GM12891 (cell line): ENCODE measurements around the gene ZNG1F. TPM values are rescaled to one million over a fixed set of nuclear protein-coding genes. Genes with fewer than 3 reads are reported as not detected.
"Not testable (repeated sequence)": the region's sequence is repeated elsewhere in the genome, so short reads cannot be mapped to it uniquely, and the experiment has no call there.

ENCODE experiments used
- DNase-seq: peaks from one replicate; pipeline ENCODE4 v3.0.0; 2011; ENCODE audit warnings: low spot score; ENCODE audit not compliant: insufficient read length
- FAIRE-seq: peaks from 2 replicates; lab custom pipeline; 2011; peaks lifted over from hg19 to GRCh38; lab: Jason Lieb, UNC
- SPI1 ChIP-seq: IDR thresholded peaks from 2 replicates; pipeline ENCODE4 v1.6.1; 2011; ENCODE audit warnings: low read depth, low read length, control low read depth
- polyA plus RNA-seq: library from polyadenylated mRNA; unstranded; fragments of >200 nt; gene quantifications from one replicate; pipeline ENCODE4 v1.2.1, GENCODE V29; 2012; ENCODE audit warnings: low read depth, missing spikeins, inconsistent platforms; ENCODE audit not compliant: missing spikeins

Gene ZNG1F
- 13.0 TPM for polyA plus RNA-seq

- not testable (repeated sequence) for DNase-seq, FAIRE-seq
Observed at GRCh38 chr9:41189217-41189616, at the start of gene ZNG1F. ZNG1F (minus strand) TSS chr9:41189317; CDS start chr9:41189258, 59 bp downstream.

- not testable (repeated sequence) for FAIRE-seq, DNase-seq
Observed at GRCh38 chr9:41237110-41237749, 48.1 kb upstream of the ZNG1F start.

- FAIRE-seq, DNase-seq: not testable (repeated sequence)
Observed at GRCh38 chr9:41236486-41237109, 47.5 kb upstream of the ZNG1F start.

- FAIRE-seq, DNase-seq: not testable (repeated sequence)
Observed at GRCh38 chr9:41234811-41235805, 46.0 kb upstream of the ZNG1F start.

GRCh38 chr9:41234221-41234620, 45.1 kb upstream of the ZNG1F start:
- not testable (repeated sequence) for FAIRE-seq, DNase-seq

GRCh38 chr9:41232326-41232725, 43.2 kb upstream of the ZNG1F start:
- FAIRE-seq, DNase-seq: not testable (repeated sequence)

GRCh38 chr9:41230418-41230817, 41.3 kb upstream of the ZNG1F start:
- not testable (repeated sequence) for FAIRE-seq, DNase-seq

- no peak for TF ChIP-seq SPI1
- DNase-seq (no peak), FAIRE-seq (no peak)
Observed at GRCh38 chr9:41229408-41230401, 40.6 kb upstream of the ZNG1F start.

- FAIRE-seq, DNase-seq: not testable (repeated sequence)
Observed at GRCh38 chr9:41219831-41220230, 30.7 kb upstream of the ZNG1F start.

- FAIRE-seq, DNase-seq: not testable (repeated sequence)
Observed at GRCh38 chr9:41188439-41188838, 678 bp downstream of the ZNG1F start.

- not testable (repeated sequence) for FAIRE-seq, DNase-seq
Observed at GRCh38 chr9:41174994-41175393, 14.1 kb downstream of the ZNG1F start.

- not testable (repeated sequence) for DNase-seq, FAIRE-seq
Observed at GRCh38 chr9:41150116-41150515, 39.0 kb downstream of the ZNG1F start.

GRCh38 chr9:41141878-41142277, 47.2 kb downstream of the ZNG1F start:
- not testable (repeated sequence) for FAIRE-seq

GRCh38 chr9:41128581-41128980, 60.5 kb downstream of the ZNG1F start, which contains the start of gene FOXD4L6:
FOXD4L6 (minus strand) TSS chr9:41128681; CDS start chr9:41128383, 298 bp downstream.
- DNase-seq, FAIRE-seq: not testable (repeated sequence)

More at GRCh38 chr9:41141878-41142277, 47.2 kb downstream of the ZNG1F start:
- not testable (repeated sequence) for DNase-seq

GRCh38 chr9:41126746-41127446, 62.2 kb downstream of the ZNG1F start:
- DNase-seq, FAIRE-seq: not testable (repeated sequence)

GRCh38 chr9:41125936-41126335, 63.2 kb downstream of the ZNG1F start:
- not testable (repeated sequence) for DNase-seq, FAIRE-seq

GRCh38 chr9:41125109-41125658, 63.9 kb downstream of the ZNG1F start:
- FAIRE-seq, DNase-seq: not testable (repeated sequence)
